Raji (cell line): ENCODE data around the gene ALDH1B1.

ENCODE experiments used
- POLR2A ChIP-seq: IDR thresholded peaks from 2 replicates; pipeline ENCODE4 v1.6.1; 2011; ENCODE audit warnings: low read depth, low read length, control low read depth; ENCODE audit not compliant: insufficient read depth

The ALDH1B1 gene

DNA sequence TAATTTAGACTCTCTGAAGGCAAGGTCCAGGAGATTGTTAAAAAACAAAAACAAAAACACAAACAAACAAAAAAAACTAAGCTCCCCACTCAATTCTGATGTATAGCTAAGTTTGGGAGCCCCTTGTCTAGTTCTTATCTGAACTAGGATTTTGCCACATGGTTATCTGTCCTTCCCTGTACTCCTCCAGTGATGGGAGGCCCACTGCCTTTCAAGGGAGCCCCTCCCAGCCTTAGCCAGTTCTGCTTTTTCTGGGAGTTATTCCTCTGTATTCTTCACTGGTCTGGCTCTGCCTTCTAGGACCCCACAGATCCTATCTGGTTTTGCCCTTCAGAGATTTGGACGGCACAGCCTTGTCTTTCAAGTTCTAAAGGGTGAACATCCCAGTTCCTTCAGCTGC lies 2.1 kb upstream of the ALDH1B1 start:
- TF ChIP-seq POLR2A, result no peak

DNA sequence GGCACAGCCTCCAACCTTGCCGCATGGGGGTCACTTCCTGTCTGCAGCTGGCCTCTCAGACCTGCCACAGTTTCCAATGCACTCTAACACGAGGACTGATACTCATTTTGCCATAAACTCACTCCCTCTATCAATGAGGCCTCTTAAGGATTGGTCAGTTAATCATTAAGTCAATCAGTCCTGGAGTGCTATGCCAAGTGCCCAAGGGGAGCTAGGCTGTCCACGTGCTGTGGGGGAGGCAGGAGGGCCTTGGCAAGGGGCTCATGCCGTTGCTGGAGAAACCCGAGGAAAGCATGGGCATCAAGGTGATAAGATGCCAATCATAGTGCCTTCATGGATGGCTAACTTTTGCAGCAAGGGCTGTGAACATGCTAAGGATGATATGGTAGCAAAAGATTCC lies 1.7 kb upstream of the ALDH1B1 start:
- TF ChIP-seq POLR2A, result no peak

DNA sequence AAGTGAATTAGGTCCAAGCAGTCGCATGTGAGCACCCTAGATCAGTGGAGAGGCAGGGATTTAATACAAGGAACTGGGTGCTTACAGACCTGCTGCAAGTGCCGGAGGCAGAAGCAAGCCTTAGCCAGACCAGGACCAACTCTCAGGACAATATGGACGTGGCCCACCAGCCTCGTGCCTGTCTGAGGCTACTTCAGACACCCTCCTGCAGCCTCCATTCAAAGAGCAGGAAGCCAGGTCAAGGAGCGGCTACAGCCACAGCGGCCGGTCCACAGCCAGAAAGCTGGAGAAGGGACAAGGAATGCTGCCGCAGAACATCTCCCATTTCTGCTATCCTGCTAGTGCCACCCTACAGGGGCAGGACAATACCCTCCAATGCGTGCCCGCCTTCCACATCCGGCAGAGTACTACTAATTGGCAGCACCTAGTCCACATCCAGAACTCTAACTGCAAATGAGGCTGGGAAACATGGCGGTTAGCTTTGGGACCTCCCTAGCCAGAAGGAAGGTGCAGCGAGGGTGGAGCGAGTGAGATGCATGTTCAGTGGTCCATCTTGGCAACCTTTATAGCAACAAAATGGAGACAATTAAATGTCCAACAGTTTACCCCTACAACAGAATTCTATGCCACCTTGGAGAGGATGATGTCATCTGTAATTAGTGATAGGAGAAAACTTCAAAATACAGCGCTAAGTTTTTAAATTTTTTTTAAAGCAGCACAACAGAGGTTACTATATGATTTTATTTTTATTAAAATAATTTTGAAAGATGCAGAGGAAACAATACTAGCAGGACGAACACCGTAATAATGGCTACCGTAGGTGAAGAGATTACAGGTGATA lies 1.0 kb upstream of the ALDH1B1 start:
- no peak for TF ChIP-seq POLR2A

GRCh38 chr9:38393128-38393796 lies 760 bp downstream of the ALDH1B1 start:
- no peak for TF ChIP-seq POLR2A

DNA sequence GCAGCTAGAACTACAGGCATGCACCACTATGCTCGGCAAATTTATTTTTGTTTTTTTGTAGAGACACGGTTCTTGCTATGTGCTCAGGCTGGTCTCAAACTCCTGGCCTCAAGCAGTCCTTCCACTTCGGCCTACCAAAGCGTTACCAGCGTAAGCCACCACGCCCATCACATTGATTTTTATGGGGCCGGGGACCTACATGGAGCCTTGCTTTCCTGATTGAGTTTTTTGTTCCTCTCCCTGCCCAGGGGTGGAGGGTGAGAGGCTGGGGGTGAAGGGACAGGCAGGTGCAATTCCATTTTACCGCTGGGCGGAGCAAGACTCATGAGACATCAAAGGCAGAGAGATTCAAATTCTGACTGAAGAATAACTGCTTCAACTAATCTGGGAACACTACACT lies 1.9 kb downstream of the ALDH1B1 start:
- no peak for TF ChIP-seq POLR2A

- no peak for TF ChIP-seq POLR2A
These were observed 3.3 kb downstream of the ALDH1B1 start for GRCh38 chr9:38395653-38396370.

DNA sequence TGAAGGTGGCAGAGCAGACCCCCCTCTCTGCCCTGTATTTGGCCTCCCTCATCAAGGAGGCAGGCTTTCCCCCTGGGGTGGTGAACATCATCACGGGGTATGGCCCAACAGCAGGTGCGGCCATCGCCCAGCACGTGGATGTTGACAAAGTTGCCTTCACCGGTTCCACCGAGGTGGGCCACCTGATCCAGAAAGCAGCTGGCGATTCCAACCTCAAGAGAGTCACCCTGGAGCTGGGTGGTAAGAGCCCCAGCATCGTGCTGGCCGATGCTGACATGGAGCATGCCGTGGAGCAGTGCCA lies 3.8 kb downstream of the ALDH1B1 start:
- no peak for TF ChIP-seq POLR2A

- no peak for TF ChIP-seq POLR2A
These were observed 9.5 kb downstream of the ALDH1B1 start for GRCh38 chr9:38401994-38402393.

- no peak for TF ChIP-seq POLR2A
These were observed 11.8 kb downstream of the ALDH1B1 start for GRCh38 chr9:38404314-38404713.

GRCh38 chr9:38405785-38406184 lies 13.3 kb downstream of the ALDH1B1 start:
- TF ChIP-seq POLR2A, result no peak

DNA sequence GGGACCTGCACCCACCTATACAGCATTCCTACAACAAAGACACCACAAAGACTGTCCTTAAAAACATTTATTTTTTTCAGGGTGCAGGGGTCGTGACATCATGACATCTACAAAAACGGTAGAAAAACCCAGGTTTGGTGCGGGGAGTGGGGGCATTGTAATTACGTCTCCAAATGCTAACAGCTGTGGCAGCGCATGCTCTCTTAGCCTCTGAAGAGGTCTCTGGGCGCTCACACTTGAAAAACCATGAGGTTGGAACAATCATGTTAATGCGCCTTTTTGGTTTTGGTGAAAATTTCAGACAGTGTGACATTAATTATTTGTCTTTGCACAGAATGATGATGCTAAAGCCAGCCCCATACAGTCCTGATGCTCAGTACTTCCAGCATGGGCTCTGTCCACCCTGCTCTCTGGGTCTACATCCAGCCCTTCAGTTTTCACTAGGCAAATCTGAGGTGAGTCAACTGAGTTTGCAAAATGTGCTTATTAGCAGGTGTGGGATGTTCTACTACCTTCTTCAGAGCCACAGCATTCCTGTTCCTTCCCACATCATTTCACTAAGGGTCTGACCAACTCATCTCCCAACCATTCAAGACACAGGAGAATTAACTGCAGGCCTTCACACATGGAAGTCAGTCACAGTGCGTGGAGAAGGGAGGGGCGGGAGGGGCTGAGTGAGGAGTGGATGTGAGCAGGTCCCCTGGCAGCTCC lies 14.1 kb downstream of the ALDH1B1 start:
- no peak for TF ChIP-seq POLR2A

GRCh38 chr9:38408719-38409118 lies 16.2 kb downstream of the ALDH1B1 start:
- TF ChIP-seq POLR2A, result no peak

- no peak for TF ChIP-seq POLR2A
These were observed 20.2 kb downstream of the ALDH1B1 start for GRCh38 chr9:38412751-38413150.

GRCh38 chr9:38413283-38413682 lies 20.8 kb downstream of the ALDH1B1 start:
- no peak for TF ChIP-seq POLR2A

- TF ChIP-seq POLR2A, result no peak
These were observed 21.7 kb downstream of the ALDH1B1 start for GRCh38 chr9:38414040-38414723.
